ENCODE data around the gene BEST2. TPM values are rescaled to one million over a fixed set of nuclear protein-coding genes. Genes with fewer than 3 reads are reported as not detected.

Gene BEST2
- total RNA-seq = not detected

DNA sequence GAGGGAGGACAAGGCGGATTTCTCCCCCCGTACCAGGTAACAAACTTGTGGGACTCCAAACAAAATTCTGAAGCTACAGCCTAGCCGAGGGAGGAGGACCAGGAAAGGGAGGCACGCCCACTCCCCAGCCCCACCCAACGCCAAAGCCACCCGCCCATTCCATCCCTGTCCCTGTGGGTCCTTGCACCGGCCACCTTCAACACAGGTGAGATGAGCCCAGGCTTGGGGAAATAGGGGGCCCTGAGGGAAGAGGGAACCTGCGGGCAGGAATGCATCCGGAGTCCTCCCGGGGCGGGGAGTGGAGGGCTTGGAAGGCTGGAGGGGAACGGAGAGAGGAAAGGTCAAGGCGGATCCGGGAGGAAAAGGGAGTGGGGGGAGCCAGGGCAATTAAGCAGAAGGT, at the start of gene BEST2:
BEST2 (plus strand) TSS at position 157 of the 400 bp plus-strand sequence. CDS start 802 bp downstream, outside the sequence.
- Histone ChIP-seq H3K4me3 (no peak within 1 kb of the TSS), H3K4me1 (ENCODE audit: control insufficient read depth in 1 of 2, low read depth in 2 of 2) (no peaks in the 10 kb centered on the region), H3K27me3 (replicated peaks; ENCODE audit: insufficient read depth) (no peaks in the 10 kb centered on the region), H3K9me3 (no peaks in the 10 kb centered on the region), H3K27ac (no peak within 1 kb of the TSS), H3K36me3 (peaks cover 12% of the 10 kb centered on the region)
- ATAC-seq (ENCODE audit: insufficient number of reproducible peaks, low FRiP score, low read depth) = no peak
- TF ChIP-seq, protein P1, sequence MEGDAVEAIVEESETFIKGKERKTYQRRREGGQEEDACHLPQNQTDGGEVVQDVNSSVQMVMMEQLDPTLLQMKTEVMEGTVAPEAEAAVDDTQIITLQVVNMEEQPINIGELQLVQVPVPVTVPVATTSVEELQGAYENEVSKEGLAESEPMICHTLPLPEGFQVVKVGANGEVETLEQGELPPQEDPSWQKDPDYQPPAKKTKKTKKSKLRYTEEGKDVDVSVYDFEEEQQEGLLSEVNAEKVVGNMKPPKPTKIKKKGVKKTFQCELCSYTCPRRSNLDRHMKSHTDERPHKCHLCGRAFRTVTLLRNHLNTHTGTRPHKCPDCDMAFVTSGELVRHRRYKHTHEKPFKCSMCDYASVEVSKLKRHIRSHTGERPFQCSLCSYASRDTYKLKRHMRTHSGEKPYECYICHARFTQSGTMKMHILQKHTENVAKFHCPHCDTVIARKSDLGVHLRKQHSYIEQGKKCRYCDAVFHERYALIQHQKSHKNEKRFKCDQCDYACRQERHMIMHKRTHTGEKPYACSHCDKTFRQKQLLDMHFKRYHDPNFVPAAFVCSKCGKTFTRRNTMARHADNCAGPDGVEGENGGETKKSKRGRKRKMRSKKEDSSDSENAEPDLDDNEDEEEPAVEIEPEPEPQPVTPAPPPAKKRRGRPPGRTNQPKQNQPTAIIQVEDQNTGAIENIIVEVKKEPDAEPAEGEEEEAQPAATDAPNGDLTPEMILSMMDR (IDR thresholded peaks at IDR 0.05) = no peak
- DNase-seq (ENCODE audit: low spot score) = no peak

DNA sequence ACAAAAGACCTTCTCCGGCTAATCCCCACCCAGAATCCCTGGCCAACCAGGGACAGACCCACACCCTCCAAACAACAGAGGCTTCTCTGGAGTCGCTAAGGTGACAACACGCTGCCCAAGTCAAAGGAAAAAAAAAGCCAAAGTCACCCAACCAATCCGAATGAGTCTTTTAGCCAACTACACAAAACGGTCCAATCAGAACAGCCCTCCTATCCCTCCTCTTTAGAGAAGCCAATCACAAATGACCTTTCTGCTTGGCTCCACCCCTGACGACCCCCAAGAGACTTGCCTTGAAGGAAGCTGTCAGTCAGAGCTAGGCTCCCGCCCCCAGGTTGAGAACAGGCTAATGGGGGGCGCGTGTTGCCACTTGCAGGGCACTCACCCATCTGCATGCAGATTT, 48.5 kb upstream of the BEST2 start:
- H3K36me3 ChIP-seq = peaks cover 68% of the 10 kb centered on the region
- TF ChIP-seq, protein P1 (IDR thresholded peaks at IDR 0.05) = no peak
- no peak overlapping the region for H3K4me3 ChIP-seq
- H3K4me1 ChIP-seq (ENCODE audit: control insufficient read depth in 1 of 2, low read depth in 2 of 2) = no peaks in the 10 kb centered on the region
- DNase-seq (ENCODE audit: low spot score) (no peak), ATAC-seq (ENCODE audit: insufficient number of reproducible peaks, low FRiP score, low read depth) (no peak)
- H3K9me3 ChIP-seq = no peaks in the 10 kb centered on the region
- H3K27me3 ChIP-seq (replicated peaks; ENCODE audit: insufficient read depth) = no peaks in the 10 kb centered on the region
- H3K27ac ChIP-seq = no peak overlapping the region

DNA sequence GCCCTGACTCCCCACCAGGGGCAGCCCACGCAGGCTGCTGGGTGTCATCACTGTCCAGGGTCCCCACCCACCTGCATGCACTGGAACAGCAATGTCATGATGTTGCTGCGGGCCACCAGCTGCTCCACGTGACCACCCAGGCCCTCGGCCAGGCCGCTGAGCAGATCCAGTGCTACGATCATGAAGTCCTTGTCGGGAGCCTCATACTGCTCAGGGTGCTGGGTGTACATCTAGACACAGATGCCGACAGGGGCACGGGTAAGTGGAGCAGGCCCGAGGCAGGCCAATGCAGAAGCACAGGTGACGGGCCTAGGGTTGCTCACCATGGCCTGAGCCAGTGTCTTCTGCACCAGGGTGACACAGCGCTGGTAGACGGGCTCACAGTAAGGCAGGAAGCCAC, 46.4 kb upstream of the BEST2 start:
- Histone ChIP-seq H3K27ac (no peak overlapping the region), H3K4me1 (ENCODE audit: control insufficient read depth in 1 of 2, low read depth in 2 of 2) (no peaks in the 10 kb centered on the region), H3K36me3 (peaks cover 79% of the 10 kb centered on the region), H3K27me3 (replicated peaks; ENCODE audit: insufficient read depth) (no peaks in the 10 kb centered on the region), H3K4me3 (no peak overlapping the region), H3K9me3 (no peaks in the 10 kb centered on the region)
- TF ChIP-seq, protein P1 (IDR thresholded peaks at IDR 0.05) = no peak
- no peak for ATAC-seq (ENCODE audit: insufficient number of reproducible peaks, low FRiP score, low read depth)
- no peak for DNase-seq (ENCODE audit: low spot score)

DNA sequence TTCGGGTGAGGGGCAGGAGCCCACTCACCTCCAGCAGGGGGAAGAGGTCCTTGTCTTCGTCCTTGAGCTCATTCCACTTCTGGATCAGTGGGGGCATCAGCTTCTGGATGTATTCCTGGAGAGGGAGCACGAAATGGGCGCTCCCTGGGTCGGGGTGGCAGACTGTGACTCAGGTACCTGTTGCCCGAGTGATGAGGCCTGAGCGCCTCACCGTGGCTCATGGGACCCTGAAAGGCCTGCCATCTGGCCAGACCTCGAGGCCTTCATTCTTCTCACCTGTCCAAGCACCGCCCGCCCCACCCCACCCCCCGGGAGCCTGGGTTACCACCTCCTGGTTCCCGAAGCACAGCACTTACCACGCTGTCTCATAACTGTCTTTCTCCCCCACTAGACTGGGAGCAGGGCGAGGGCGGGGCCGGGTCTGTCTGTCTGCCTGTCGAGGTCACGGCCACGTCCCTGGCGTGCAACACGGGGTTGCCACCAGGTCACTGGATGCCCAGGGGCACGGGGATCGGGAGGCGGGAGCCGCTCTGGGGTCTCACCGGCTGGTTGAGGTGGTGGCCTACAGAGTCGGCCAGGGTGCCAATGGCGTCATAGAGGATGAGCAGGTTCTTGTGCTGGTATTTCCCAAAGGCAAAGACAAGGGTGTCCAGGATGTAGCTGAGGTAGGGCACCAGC, 45.8 kb upstream of the BEST2 start:
- Histone ChIP-seq H3K4me3 (no peak overlapping the region), H3K9me3 (no peaks in the 10 kb centered on the region), H3K27ac (no peak overlapping the region), H3K36me3 (peaks cover 82% of the 10 kb centered on the region), H3K4me1 (ENCODE audit: control insufficient read depth in 1 of 2, low read depth in 2 of 2) (no peaks in the 10 kb centered on the region), H3K27me3 (replicated peaks; ENCODE audit: insufficient read depth) (no peaks in the 10 kb centered on the region)
- TF ChIP-seq, protein P1 (IDR thresholded peaks at IDR 0.05) = no peak
- ATAC-seq (ENCODE audit: insufficient number of reproducible peaks, low FRiP score, low read depth) (no peak), DNase-seq (ENCODE audit: low spot score) (no peak)

DNA sequence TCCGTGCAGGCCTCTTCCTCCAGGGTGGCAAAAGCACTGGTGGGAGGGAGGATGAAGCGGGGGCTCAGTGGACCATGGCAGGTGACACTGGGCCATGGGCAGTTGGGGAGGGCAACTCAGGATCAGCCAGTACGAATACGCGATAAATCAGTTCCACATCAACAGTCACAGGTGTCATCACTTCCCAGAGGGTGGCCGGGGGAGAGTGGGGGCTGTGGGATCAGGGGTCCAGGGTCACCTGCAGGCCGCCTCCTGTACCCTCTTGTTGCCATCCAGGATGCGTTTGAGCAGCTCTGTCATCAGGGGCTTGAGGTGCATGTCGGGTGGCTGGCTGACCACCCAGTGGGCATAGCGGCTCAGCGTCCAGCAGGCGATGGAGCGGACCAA, 45.3 kb upstream of the BEST2 start:
- Histone ChIP-seq H3K4me1 (ENCODE audit: control insufficient read depth in 1 of 2, low read depth in 2 of 2) (no peaks in the 10 kb centered on the region), H3K4me3 (no peak overlapping the region), H3K27ac (no peak overlapping the region), H3K27me3 (replicated peaks; ENCODE audit: insufficient read depth) (no peaks in the 10 kb centered on the region), H3K36me3 (peaks cover 82% of the 10 kb centered on the region), H3K9me3 (no peaks in the 10 kb centered on the region)
- no peak for ATAC-seq (ENCODE audit: insufficient number of reproducible peaks, low FRiP score, low read depth)
- TF ChIP-seq, protein P1 (IDR thresholded peaks at IDR 0.05) = no peak
- no peak for DNase-seq (ENCODE audit: low spot score)
